ENCODE measurements around the gene MSLN. TPM values are rescaled to one million over a fixed set of nuclear protein-coding genes. Genes with fewer than 3 reads are reported as not detected.

Gene MSLN
- total RNA-seq, 1 donor: under 0.01 TPM

DNA sequence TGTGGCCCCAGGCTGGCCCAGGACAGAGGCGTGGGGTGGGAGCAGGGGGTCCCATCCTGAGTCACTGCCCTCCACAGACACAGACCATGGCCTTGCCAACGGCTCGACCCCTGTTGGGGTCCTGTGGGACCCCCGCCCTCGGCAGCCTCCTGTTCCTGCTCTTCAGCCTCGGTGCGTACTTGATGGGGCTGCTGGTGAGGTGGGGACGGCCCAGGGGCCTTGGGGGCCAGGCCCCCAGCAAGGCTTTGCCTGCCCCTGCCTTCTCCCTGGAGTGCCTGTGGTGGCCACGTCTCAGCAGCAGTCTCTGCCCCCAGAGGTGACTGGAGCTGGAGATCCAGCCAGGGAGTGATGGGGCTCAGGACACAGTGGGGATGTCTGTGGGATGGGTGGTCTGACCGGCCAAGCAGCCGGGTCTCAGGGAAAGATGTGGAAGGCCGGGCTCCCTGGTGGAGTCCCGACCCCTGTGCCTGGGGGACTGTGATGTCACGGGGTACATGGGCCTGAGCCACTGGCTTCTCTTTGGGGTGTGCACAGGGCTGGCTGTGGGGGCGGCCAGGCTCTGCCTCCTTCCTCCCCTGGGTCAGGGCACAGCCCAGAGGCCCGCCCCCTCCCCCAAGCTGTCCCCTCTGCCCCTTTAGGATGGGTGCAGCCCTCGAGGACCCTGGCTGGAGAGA, 2.2 kb downstream of the MSLN start:
- H3K36me3 ChIP-seq (ENCODE audit: insufficient read depth, low read length): no peaks in the 10 kb centered on the region
- no peak for TF ChIP-seq CTCF (IDR thresholded peaks at IDR 0.05; ENCODE audit: extremely low read depth, low read depth, low read length)
- H3K4me3 ChIP-seq (ENCODE audit: insufficient read depth, low read length): no peak overlapping the region
- no peak overlapping the region for H2AFZ ChIP-seq (ENCODE audit: low read length)
- no peaks in the 10 kb centered on the region for H3K27me3 ChIP-seq (ENCODE audit: insufficient read depth, low read length)
- H3K27ac ChIP-seq (ENCODE audit: low read depth, low read length): no peak overlapping the region
- no peaks in the 10 kb centered on the region for H3K9me3 ChIP-seq (ENCODE audit: low read depth, low read length)
- no peak for DNase-seq (ENCODE audit: insufficient read length, low spot score, missing footprints)
- no peaks in the 10 kb centered on the region for H3K4me1 ChIP-seq (ENCODE audit: insufficient read depth, low read length)
- no peaks in the 10 kb centered on the region for H3K79me2 ChIP-seq (ENCODE audit: insufficient read depth, low read length)
- H3K4me2 ChIP-seq (ENCODE audit: insufficient read depth, low read length): no peak overlapping the region
- no peaks in the 10 kb centered on the region for H4K20me1 ChIP-seq (ENCODE audit: insufficient read depth, low read length)

GRCh38 chr16:763369-764183, 3.0 kb downstream of the MSLN start:
- no peaks in the 10 kb centered on the region for H3K4me1 ChIP-seq (ENCODE audit: insufficient read depth, low read length)
- H3K27ac ChIP-seq (ENCODE audit: low read depth, low read length): no peak overlapping the region
- DNase-seq (ENCODE audit: insufficient read length, low spot score, missing footprints): no peak
- H3K27me3 ChIP-seq (ENCODE audit: insufficient read depth, low read length): no peaks in the 10 kb centered on the region
- H2AFZ ChIP-seq (ENCODE audit: low read length): no peak overlapping the region
- no peak overlapping the region for H3K4me2 ChIP-seq (ENCODE audit: insufficient read depth, low read length)
- H3K4me3 ChIP-seq (ENCODE audit: insufficient read depth, low read length): no peak overlapping the region
- H3K36me3 ChIP-seq (ENCODE audit: insufficient read depth, low read length): no peaks in the 10 kb centered on the region
- H4K20me1 ChIP-seq (ENCODE audit: insufficient read depth, low read length): no peaks in the 10 kb centered on the region
- no peak for TF ChIP-seq CTCF (IDR thresholded peaks at IDR 0.05; ENCODE audit: extremely low read depth, low read depth, low read length)
- H3K79me2 ChIP-seq (ENCODE audit: insufficient read depth, low read length): no peaks in the 10 kb centered on the region
- no peaks in the 10 kb centered on the region for H3K9me3 ChIP-seq (ENCODE audit: low read depth, low read length)

DNA sequence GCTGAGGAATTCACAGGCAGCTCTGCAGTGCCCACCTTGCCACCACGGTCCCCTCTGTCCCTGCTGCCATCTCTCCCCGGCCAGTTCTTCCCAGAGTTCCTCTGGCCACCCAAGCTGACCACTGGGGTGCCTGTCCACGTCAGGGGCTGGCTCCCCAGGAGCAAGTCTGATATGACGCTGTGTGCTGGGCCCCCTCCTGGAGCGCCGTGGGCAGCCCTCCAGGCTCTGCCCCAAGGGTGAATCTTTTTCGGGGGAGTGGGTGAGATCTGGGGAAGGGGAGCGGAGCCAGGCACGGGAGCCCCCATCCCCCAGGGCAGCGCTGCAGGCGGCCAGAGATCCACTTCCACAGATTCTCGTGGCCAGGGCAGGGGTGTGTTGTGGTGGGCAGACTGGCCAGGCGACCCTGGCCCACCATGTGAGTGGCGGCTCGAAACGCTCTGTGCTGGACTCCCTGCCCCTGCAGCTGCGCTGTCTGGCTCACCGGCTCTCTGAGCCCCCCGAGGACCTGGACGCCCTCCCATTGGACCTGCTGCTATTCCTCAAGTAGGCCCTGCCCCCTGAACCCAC, 3.7 kb downstream of the MSLN start:
- Histone ChIP-seq H2AFZ (ENCODE audit: low read length) (no peak overlapping the region), H3K27ac (ENCODE audit: low read depth, low read length) (no peak overlapping the region), H3K27me3 (ENCODE audit: insufficient read depth, low read length) (no peaks in the 10 kb centered on the region), H3K4me3 (ENCODE audit: insufficient read depth, low read length) (no peak overlapping the region), H3K4me1 (ENCODE audit: insufficient read depth, low read length) (no peaks in the 10 kb centered on the region), H3K4me2 (ENCODE audit: insufficient read depth, low read length) (no peak overlapping the region), H3K79me2 (ENCODE audit: insufficient read depth, low read length) (no peaks in the 10 kb centered on the region), H3K36me3 (ENCODE audit: insufficient read depth, low read length) (no peaks in the 10 kb centered on the region), H3K9me3 (ENCODE audit: low read depth, low read length) (no peaks in the 10 kb centered on the region), H4K20me1 (ENCODE audit: insufficient read depth, low read length) (no peaks in the 10 kb centered on the region)
- TF ChIP-seq CTCF (IDR thresholded peaks at IDR 0.05; ENCODE audit: extremely low read depth, low read depth, low read length): no peak
- peak; percentile 87 for DNase-seq (ENCODE audit: insufficient read length, low spot score, missing footprints)

All from osteoblast (primary cell).